Melanocyte of skin (primary cell): ENCODE measurements around the gene MYH13. TPM values are rescaled to one million over a fixed set of nuclear protein-coding genes. Genes with fewer than 3 reads are reported as not detected.

Experiments used
- total RNA-seq, 2 donors: library from RNA; depleted of rRNA; stranded (reverse); fragments of >200 nt; gene quantifications; 2 replicates each; pipeline ENCODE4 v1.2.3, GENCODE V29; 2012

The MYH13 gene
- not detected for total RNA-seq

DNA sequence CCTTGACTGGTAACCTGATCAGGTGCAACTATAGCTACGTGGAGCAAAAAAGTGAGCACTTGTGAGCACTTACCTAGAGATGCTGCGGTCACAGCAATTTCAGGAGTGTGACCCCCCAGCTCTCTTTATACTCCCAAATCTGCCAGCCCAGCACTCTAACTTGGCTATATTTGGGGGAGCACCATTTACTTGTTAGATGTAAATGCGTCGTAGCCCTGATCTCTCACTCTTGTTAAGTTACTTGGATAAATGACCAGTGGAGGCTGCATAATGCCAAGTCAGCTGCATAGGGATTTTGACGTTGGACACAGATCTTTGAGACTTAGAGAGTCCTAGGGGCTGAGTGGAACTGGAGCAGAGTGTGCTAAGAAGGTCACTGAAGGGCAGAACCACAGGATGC is at the start of gene MYH13:
Gene MYH13, minus strand, starts transcription at position 101 of the 400 bp plus-strand sequence. CDS start 8,476 bp downstream, outside the sequence.

DNA sequence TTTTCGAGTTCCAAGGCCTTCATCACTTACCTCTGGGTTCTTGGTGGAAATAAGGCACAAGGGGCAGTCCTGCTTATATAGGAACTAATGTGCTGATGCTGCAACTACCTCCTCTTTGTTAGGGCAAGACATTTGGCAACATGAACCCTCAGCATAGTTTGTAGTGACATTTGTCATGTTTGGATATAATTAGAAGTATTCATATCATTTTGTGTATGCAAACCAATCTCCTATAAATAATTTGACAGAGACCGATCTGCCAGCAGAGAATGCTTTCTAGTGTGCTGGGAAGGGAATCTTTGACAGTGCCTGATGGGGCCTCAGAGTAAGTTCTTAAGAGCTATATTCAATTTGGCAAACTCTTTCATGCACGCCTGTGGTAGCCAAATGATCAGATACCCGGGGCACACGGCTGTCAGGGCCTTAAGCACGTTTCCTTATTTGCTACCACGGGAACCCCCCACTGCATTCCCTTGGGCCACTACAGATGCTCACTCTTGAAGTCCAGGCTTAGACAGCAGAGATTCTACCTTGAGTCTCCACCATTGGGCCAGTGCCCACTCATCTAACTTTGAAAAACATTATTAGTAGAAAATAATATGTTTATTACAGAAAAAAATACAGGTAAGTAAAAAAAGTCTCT is 49.2 kb upstream of the MYH13 start, which contains the start of gene MYH8:
Gene MYH8, minus strand, starts transcription at position 51 of the 643 bp plus-strand sequence. CDS start 1,723 bp downstream, outside the sequence.

Other genes with a start within 250 kb of the MYH13 start
- 100 to 1,000 TPM; 226 to 337 TPM for gene GAS7, start 174.4 kb downstream of the MYH13 start, total RNA-seq
- gene MYH8, start 48.9 kb upstream of the MYH13 start, total RNA-seq, result not detected
- not detected for gene MYH4, start 96.6 kb upstream of the MYH13 start, total RNA-seq
- not detected for gene MYH1, start 145.5 kb upstream of the MYH13 start, total RNA-seq
- gene MYH2, start 176.7 kb upstream of the MYH13 start, total RNA-seq, result not detected